Measurements from ENCODE around the gene ADSS1.
A peak's percentile ranks its signal among the peaks of the same experiment; 100 is the strongest.
"Not testable (repeated sequence)": the region's sequence is repeated elsewhere in the genome, so short reads cannot be mapped to it uniquely, and the experiment has no call there.

ADSS1 gene

DNA sequence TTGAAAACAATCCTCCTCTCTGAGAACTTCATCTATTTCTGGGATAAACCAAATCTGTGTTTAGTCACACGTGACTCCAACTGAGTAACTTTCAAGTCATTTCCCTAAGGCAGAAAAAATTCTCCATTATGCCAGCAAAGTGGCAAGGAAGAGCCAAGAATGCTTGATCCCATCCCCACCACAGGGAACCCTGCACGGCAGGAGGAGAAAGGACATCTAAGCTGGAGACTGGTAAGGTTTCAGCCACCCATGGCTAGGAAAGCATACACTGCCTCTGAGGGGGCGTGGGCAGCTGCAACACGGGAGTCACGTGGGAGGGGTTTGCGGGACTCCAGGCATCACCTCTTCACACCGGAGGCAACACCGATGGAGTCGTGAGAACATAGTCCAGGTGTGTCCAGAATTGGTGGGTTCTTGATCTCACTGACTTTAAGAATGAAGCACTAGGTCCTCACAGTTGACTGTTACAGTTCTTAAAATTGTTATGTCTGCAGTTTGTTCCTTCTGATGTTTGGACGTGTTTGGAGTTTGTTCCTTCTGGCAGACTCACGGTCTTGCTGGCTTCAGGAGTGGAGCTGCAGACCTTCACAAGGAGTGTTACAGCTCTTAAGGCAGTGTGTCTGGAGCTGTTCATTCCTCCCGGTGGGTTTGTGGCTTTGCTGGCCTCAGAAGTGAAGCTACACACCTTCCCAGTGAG, 26.2 kb downstream of the ADSS1 start:
- DNase-seq (ENCODE audit: low read depth), result no peak

DNA sequence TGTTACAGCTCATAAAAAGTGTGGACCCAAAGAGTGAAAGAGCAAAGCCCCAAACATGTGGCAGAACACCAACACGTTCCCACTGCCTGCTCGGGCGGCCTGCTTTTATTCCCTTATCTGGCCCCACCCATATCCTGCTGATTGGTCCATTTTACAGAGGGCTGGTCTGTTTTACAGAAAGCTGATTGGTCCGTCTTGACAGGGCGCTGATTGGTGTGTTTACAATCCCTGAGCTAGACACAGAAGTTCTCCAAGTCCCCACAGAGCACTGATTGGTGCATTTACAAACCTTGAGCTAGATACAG, 26.7 kb downstream of the ADSS1 start:
- not testable (repeated sequence) for DNase-seq (ENCODE audit: low read depth)

DNA sequence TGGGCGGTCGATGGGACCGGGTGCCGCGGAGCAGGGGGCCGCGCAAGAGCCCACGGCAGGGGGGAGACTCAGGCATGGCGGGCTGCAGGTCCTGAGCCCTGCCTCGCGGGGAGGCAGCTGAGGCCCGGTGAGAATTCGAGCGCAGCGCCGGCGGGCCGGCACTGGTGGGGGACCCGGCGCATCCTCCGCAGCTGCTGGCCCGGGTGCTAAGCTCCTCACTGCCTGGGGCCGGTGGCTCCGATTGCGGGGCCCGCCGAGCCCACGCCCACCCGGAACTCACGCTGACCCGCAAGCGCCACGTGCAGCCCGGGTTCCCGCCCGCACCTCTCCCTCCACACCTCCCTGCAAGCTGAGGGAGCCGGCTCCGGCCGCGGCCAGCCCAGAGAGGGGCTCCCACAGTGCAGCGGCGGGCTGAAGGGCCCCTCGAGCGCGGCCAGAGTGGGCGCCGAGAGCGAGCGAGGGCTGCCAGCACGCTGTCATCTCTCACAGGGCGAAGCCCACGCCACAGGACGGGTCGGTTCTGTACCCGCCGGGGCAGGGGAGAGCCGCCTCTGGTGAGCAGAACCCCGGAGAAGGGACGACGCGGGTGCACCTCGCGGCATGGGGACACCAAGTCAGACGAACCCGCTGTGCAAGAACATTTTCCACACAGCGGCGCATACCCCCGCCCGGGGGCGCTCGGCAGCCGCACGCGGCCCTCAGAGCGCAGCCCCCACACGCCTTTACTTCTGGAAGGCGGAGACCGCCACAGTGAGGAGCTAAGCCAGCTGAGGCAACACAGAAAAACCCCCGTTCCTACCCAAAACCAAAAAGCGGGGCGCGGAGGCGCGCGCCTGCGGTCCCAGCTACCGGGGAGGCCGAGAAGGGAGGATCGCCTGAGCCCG, 27.8 kb downstream of the ADSS1 start:
- DNase-seq (ENCODE audit: low read depth), result no peak

DNA sequence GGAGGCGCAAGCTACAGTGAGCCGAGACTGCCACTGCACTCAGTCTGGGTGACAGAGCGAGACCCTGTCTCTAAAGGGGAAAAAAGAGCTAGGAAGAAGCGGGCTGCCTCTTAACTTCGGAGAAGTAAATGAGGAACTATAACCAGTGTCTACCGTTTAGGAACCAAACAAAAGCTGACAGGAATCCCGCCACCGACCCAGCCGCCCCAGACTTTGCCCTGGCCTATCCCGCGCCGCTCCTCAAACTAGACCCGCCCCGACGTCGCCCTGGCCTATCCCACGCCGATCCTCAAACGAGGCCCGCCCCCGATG, 28.4 kb downstream of the ADSS1 start:
- DNase-seq (ENCODE audit: low read depth), result no peak

DNA sequence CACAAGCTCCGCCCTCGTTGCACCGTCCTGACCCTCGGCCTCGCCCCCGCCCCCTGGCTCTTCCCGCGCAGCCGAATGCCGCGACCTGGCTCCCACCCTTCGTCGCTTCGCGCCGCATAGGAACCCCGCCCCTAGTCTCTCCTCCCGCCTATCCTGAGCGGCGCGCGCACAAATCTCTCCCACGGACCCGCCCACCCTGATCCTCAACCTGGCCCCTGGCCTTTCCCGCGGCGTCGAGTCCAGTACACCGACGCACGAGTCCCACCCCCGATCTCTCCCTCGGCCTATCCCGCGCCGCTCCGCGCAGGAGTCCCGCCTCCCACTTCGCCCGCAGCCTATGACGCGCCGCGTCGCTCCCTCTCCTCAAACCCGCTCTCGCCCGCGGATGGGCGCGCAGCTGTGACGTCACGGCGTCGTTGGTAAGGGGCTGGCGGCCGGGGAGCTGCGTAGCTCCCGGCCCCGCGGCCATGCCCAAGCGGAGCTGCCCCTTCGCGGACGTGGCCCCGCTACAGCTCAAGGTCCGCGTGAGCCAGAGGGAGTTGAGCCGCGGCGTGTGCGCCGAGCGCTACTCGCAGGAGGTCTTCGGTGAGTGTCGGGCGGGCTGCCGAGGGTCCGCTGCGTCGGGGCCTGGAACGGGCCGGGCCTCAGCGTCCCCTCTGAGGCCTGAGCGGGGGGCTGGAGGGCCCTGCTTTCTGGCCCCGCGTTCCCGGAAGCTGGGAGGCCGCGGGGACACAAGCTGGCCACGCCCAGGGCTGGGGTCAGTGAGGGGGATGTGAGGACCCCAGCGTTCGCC, 28.9 kb downstream of the ADSS1 start, which contains the start of gene SIVA1:
SIVA1 (plus strand) TSS at position 413 of the 793 bp plus-strand sequence; CDS start at position 468, 55 bp downstream.
- DNase-seq (ENCODE audit: low read depth), result peak; percentile 98

DNA sequence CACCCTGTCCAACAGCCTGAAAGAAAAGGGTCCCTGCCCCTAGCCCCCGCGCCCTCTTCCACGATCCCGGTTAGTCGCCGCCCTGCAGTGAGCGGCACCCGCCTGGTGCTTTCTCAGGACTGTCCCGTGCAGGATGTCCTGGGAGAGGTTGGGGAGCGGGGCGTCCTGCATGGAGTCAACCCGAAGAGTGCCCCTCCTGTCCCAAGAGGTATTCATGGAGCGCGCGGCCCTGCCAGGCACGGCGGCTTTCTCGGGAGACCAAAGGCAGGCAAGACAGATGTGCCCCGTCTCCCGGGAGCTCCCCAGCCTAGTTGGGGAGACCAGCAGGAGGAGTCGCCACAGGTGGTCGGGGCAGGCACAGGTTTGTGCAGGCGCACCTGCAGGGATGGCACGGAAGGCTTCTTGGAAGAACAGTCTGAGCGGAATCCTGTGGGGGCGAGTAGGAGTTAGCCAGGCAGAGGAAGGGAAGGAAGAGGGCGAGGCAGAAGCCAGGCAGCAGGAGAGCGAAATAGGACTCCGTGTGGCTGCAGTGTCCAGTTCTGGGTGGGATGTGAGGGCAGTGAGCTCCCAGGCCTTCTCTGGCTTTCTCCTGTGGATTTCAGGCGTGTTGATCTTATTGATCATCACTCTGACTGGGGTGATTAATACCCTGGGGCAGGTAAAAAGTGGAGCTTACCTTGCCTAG, 29.6 kb downstream of the ADSS1 start:
- DNase-seq (ENCODE audit: low read depth), result no peak

DNA sequence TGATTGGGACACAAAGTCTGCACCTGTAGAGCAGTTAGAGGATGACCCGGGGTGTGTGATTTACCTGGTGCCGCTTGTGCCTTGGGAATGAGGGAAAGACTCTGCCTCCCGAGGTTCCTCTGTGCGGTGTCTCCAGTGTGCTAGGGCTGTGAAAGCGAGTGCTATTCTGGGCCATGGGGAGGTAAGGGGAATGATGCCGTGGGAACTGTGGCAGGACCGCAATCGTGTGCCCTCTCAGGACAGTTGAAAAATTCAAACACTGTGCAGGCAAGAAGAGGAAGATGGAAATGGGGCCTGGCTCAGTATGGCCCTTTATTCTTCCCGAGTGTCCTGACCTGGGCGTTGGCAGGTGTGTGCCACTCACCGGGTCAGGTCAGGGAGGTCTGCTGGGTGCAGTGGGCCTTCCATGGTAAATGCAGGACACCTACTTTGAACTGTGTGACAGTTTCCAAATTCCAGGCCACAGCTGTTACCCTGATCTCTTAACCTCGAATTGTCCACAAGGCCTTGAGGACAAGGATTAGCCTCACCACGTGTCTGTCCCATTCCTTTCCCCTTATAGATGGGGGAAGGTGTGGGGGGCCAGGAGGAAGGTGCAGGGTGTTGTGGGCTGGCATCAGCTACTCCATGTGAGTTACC, 30.3 kb downstream of the ADSS1 start:
- DNase-seq (ENCODE audit: low read depth), result no peak

DNA sequence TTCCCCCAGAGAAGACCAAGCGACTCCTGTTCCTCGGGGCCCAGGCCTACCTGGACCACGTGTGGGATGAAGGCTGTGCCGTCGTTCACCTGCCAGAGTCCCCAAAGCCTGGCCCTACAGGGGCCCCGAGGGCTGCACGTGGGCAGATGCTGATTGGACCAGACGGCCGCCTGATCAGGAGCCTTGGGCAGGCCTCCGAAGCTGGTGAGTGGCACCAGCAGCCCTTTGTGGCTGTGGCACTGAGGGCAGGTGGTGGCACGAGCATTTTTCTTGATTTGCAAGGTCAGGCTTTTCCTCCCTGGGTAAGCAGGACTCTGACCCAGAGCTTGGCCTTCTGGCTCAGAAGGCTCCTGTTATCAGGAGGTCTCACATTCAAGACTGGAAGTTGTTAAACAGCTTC, 31.6 kb downstream of the ADSS1 start:
- DNase-seq (ENCODE audit: low read depth), result no peak

DNA sequence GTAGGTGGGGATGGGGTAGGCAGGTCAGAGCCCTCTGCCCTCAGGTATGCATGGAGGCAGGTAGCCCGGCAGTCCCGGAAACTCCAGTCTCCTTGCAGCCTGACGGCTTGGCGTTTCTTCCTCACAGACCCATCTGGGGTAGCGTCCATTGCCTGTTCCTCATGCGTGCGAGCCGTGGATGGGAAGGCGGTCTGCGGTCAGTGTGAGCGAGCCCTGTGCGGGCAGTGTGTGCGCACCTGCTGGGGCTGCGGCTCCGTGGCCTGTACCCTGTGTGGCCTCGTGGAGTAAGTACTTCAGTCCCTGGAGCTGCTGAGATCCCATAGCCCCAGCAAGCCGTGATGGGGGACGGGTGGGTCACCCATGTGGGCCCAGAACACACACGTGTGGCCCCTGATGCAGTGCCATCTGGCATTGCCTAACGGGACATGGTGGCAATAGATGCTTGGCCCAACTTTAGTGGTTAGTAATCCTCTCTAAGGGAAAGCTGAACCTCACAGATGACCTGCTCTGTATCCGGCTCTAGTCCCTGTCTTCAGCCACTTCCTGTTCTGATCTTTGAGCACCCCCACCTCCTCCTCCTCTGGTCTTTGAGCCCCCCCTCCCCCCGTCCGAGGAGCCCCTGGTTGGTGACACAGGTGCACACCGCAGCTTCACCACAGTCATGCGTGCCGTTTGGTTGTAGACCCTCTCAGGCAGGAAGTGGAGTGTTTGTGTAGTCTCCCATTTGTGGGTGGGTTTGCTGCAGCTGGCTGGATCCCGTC, 32.6 kb downstream of the ADSS1 start:
- no peak for DNase-seq (ENCODE audit: low read depth)

DNA sequence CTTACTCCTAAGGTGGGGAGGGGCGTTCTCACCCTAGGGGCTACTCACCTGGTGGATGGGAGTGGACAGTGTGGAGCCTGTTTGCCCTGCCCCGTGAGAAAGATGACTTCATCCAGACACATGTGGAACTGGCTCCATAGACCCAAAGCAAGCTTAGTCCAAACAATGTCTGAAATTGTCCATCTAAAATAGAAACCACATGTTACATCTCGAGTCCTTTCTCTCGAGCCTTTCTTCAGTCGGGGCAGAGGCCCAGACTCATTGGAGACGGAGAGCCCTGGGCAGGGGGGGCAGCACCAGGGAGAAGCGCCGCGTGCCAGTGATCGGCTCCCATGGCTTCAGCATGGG, 33.2 kb downstream of the ADSS1 start:
- DNase-seq (ENCODE audit: low read depth), result no peak

DNA sequence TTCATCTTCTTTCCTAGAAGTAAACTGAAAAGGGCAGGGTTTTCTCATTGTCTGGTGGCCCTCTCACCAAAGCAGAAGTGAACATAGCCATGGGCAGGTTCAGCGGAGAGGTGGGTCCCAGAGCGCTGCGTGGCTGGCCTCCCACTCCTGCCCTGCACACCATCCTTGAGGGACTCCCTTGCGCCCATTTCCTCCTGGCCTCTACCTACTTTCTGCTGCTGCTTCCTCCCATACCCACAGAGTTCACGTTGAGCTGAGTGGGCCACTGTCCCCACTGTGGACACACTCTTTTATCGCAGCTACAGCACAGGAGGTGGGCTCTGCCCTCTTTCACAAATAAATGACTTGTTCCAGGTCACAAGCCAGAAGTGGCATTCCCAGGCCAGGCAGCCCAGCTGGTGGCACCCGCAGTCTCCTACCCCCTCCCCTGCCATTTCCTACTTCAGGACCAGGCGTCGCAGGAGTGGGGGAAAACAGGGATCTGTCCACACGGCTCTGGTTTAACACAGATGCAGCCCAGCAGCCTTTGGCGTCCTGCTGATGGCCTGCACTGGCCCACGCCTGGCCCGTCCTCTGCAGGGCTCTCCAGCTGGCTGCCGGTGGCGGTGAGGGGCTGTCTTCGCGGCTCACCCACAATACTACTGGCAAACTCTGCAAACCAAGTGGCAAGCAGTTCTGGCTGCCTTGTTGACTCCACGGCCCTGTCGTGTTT, 33.8 kb downstream of the ADSS1 start:
- DNase-seq (ENCODE audit: low read depth), result no peak

DNA sequence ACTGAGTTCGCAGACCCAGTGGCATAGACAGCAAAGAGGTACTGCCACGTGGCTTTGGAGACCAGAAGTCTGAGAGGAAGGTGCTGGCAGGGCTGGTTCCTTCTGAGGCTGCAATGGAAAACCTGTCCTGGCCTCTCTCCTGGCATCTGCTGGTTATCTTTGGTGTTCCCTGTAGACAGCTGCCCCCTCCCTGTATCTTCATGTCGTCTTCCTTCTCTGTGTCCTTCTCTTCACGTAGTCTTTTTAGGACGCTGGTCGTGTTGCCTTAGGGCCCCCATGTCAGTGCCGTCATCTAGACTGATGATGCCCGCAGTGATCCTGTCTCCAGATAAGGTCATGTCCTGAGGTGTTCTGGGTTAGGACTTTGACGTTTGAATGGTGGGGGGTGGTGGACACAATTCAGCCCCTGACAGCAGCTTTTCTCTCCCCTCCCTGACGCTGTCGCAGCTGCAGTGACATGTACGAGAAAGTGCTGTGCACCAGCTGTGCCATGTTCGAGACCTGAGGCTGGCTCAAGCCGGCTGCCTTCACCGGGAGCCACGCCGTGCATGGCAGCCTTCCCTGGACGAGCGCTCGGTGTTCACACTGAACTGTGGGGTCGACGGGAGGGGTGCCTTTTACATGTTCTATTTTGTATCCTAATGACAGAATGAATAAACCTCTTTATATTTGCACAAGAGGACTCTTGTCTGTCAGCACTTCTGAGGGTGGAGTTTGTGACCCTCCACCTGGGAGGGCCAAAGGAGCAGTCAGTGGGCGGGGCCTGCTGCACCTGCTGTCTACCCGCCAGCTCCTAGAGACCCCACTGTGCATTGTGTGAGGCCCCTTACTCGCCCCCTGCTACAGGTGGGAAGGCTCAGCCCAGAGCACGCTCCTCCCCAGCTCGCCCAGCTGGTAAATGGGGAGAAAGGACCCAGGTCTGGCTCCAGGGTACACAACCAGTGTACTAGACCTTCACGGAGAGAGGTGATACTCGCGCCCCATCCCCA, 35.2 kb downstream of the ADSS1 start:
- DNase-seq (ENCODE audit: low read depth), result no peak

DNA sequence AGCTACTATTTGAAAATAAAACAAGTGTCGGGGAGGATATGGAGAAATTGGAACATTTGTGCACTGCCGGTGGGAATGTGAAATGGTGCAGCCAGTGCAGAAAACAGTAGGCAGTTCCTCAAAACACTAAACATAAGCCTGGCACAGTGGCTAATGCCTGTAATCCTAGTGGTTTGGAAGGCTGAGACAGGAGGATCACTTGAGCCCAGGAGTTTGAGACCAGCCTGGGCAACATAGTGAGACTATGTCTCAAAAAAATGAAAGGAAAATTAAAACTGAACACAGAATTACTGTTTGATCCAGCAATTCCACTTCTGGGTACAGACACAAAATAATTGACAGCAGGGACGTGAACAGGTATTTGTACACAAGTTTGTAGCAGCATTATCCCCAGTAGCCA, 41.5 kb downstream of the ADSS1 start:
- no peak for DNase-seq (ENCODE audit: low read depth)

DNA sequence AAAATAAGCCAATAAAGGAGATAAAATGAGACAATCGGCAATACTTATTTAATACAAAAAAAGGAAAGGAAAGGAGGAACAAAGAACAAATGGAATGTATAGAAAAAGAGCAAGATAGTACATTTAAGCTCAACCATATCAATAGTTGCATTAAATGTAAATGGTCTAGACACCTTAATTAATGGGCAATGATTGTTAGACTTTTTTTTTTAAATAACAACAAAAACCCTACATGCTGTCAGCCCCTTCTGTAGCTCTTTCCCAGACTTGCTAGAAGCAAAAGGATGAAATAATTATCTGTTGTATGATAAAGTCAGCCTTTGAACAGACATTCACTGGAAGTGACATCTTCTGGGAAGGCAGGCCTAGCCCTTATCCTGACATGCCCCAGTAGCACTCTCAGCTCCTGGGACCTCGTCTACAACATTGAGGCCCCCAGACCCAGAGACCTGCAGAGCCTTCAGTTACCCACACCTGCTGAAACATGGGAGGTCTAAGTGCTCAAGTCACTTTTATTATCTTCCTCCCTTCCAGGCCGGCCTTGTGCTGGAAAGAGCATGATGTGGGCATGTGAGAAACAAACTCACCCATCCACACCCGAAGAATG, 42.3 kb downstream of the ADSS1 start:
- DNase-seq (ENCODE audit: low read depth), result no peak

DNA sequence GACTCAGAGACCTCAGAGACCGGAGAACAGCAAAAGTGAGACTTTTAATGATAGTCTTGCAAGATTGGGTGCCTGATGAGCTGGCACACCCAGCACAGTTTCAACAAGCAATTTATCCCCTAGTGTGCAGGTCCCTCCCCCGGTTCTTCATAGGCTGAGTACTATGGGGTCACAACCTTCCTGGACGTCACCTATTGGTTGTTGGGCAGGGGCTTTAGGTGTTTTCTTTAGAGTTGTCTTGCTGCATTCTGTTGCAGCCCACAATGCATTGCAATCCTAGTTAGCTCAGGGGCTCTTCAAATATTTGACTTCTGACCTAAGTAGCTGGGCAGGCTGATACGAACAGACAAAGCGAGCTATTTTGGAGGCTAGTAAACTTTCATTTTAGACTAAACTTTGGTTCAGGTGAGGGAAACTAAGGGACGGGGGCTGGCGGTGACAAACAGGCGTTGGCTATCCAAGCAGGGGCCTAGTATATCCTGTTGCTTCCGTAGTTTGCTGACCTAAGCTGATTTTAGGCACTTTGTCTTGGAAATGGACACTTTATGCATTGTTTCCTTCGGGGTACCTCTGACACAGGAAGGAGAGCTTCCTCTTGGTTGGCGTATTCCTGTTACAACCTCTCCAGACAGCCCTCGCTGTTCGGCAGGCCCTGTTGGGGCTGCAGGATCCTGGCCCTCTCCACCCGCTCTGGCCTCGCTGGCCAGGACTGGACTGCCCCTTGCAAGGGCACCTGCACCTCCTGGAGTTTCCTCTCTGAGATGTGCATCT, 43.0 kb downstream of the ADSS1 start:
- DNase-seq (ENCODE audit: low read depth), result no peak

DNA sequence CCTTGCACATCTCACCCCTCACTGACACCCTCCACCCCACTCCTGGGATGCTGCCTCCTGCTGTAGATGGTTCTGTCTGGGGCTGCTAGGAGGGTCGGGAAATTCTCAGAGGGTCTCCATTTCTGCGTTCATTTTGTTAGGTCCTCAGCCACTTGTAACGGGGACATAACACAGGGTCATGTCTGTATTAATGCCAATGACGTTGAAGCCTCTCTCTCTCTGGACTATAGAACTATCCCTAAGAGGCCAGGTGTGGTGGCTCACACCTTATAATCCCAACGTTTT, 43.5 kb downstream of the ADSS1 start:
- no peak for DNase-seq (ENCODE audit: low read depth)

DNA sequence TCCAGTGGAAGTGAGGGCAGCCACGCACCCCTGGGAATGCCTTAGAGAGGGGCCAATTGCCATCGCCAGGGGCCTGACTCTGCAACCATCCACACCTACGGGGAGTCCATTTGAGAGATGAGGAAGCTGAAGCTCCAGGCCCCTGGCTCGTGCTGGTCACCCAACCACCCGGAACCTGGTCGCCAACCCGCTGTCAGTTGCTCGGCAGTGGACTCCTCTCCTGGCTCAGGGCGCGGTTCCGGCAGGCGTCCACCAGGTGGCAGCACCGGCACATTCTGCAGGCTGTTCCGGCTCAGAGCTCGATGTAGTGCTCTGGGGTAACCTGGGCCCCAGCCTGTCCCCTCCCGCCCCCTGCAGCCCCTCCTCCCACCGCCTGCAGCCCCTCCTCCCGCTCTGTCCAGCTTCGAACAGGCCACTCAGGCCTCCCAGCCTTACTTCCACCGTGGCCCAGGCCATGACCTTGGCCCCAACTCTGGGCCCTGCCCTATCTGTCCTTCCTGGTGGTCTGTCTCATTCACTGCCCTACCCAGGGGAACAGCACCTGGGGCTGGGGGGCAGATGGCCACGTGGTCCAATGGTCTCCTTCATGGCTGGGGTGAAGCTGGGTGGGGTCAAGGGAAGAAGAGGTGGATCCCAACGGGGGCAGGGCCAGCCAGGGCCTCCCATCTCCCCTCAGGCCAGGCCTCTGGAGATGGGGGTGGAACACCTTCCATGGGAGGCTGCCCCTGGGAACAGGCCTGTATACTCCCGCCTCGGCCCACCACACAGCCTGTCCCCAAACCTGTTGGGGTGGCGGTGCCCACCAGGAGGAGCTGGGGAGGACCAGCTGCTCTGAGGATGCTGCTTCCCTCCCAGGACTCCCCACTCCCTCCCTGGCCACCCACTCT, 44.7 kb downstream of the ADSS1 start:
- DNase-seq (ENCODE audit: low read depth), result peak; percentile 87
